Naive thymus-derived CD4-positive, alpha-beta T cell (primary cell): ENCODE results near the gene STAT6. TPM values are rescaled to one million over a fixed set of nuclear protein-coding genes. Genes with fewer than 3 reads are reported as not detected.

ENCODE experiments used
- ATAC-seq: fragments of 150-1000 bp; cut with Tn5 transposase; 2 replicates; pipeline ENCODE4 v1.10.0; 2021; ENCODE audit warnings: mild to moderate bottlenecking, moderate library complexity
- CTCF ChIA-PET: fragments of 350-600 bp; sonication (Branson Sonifier 250); formaldehyde crosslinking; loops from one replicate; lab custom pipeline; 2021; ENCODE audit warnings: antibody characterized with exemption; lab: Charles Lee
- POLR2A ChIA-PET: fragments of 350-600 bp; sonication (Branson Sonifier 250); formaldehyde crosslinking; loops from one replicate; lab custom pipeline; 2021; ENCODE audit warnings: antibody characterized with exemption, inconsistent platforms; lab: Charles Lee
- DNase-seq, 9 donors: peaks; one replicate each; pipeline versions ENCODE4 v3.0.0 to v3.0.0-alpha.2; 2020 to 2022; ENCODE audit warnings: mixed read lengths in 1 of 9
- H3K27ac ChIP-seq: one replicate; pipeline ENCODE4 v1.7.0; 2013; ENCODE audit warnings: mild to moderate bottlenecking, low read depth, low read length, moderate library complexity
- H3K27me3 ChIP-seq, 2 donors: one replicate each; pipeline ENCODE4 v1.7.0; 2013; ENCODE audit warnings: low read length in 2 of 2, mild to moderate bottlenecking in 2 of 2, moderate library complexity in 2 of 2; ENCODE audit not compliant: control insufficient read depth in 2 of 2, insufficient read depth in 2 of 2
- H3K36me3 ChIP-seq, 3 experiments: 1 replicate in 2 of 3; 2 replicates in 1 of 3; pipeline ENCODE4 v1.7.0; 2013; ENCODE audit warnings: low read length in 3 of 3, mild to moderate bottlenecking in 3 of 3, moderate library complexity in 1 of 3; ENCODE audit not compliant: insufficient read depth in 3 of 3, control insufficient read depth in 2 of 3
- H3K4me1 ChIP-seq, 2 donors: one replicate each; pipeline ENCODE4 v1.7.0; 2013; ENCODE audit warnings: low read length in 2 of 2, mild to moderate bottlenecking in 2 of 2, moderate library complexity in 1 of 2; ENCODE audit not compliant: control insufficient read depth in 2 of 2, insufficient read depth in 2 of 2
- H3K4me3 ChIP-seq: 2 replicates; pipeline ENCODE4 v1.7.0; 2013; ENCODE audit warnings: mild to moderate bottlenecking, low read length
- H3K9me3 ChIP-seq, 3 experiments: 1 replicate in 2 of 3; 2 replicates in 1 of 3; pipeline ENCODE4 v1.7.0; 2013; ENCODE audit warnings: low read length in 3 of 3; ENCODE audit not compliant: control insufficient read depth in 2 of 3
- H3K27ac Mint-ChIP-seq, 9 donors: one replicate each; pipeline ENCODE4 v1.8.0; 2020 to 2022; ENCODE audit warnings: mixed read lengths in 9 of 9, mild to moderate bottlenecking in 8 of 9, moderate library complexity in 5 of 9, inconsistent platforms in 2 of 9
- H3K27me3 Mint-ChIP-seq, 5 donors: one replicate each; pipeline ENCODE4 v1.8.0; 2021 to 2022; ENCODE audit warnings: mixed read lengths in 5 of 5, mild to moderate bottlenecking in 1 of 5
- H3K36me3 Mint-ChIP-seq, 5 donors: one replicate each; pipeline ENCODE4 v1.8.0; 2020 to 2022; ENCODE audit warnings: mixed read lengths in 5 of 5, mild to moderate bottlenecking in 3 of 5, inconsistent platforms in 1 of 5
- H3K4me1 Mint-ChIP-seq, 7 donors: one replicate each; pipeline ENCODE4 v1.8.0; 2020 to 2022; ENCODE audit warnings: mixed read lengths in 7 of 7, mild to moderate bottlenecking in 3 of 7, inconsistent platforms in 1 of 7
- H3K4me3 Mint-ChIP-seq, 10 donors: one replicate each; pipeline ENCODE4 v1.8.0; 2020 to 2022; ENCODE audit warnings: mild to moderate bottlenecking in 10 of 10, mixed read lengths in 10 of 10, moderate library complexity in 6 of 10, inconsistent platforms in 2 of 10
- H3K9me3 Mint-ChIP-seq, 11 donors: one replicate each; pipeline ENCODE4 v1.8.0; 2020 to 2022; ENCODE audit warnings: mixed read lengths in 11 of 11, mild to moderate bottlenecking in 4 of 11, inconsistent platforms in 1 of 11, moderate library complexity in 1 of 11
- intact Hi-C, 2 donors: fragments of 100-400 bp; cut with micrococcal nuclease; formaldehyde crosslinking; loops; one replicate each; pipeline ENCODE4 v1.15.1; 2023
- polyA plus RNA-seq, 2 donors: library from polyadenylated mRNA; unstranded; fragments of 300-500 nt; fragmentation: Illumina TruSeq; gene quantifications; one replicate each; pipeline ENCODE4 v1.2.3, GENCODE V29; 2021
- total RNA-seq, 6 experiments: library from RNA in 5 of 6; stranded (reverse) in 5 of 6; gene quantifications; 1 replicate in 5 of 6; 2 replicates in 1 of 6; pipeline ENCODE4 v1.2.3 and lab custom pipeline; 2021 to 2026

The STAT6 gene
- total and polyA plus RNA-seq, 7 experiments from 2014 or later, result 99.3 to 403 (median 231) TPM

DNA sequence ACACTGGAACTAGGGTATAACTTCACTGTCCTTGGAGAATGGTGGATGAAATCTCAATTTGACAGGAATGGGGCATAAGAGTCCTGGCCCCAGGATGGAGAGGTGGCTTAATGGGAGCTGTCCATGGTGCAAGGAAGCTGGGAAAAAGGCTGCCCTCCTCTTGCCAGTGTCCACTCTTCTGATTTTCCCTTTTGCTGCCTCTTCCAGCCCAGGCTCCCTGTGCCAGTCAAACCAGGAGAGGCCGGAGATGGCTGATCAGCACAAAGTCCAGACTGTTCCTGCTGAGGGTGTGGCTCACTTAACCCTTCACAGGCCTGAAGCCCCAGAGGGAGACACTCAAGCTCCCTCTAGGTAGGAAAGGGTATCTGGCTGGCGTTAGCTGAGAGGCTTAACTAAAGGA lies 61.3 kb downstream of the STAT6 start, which contains the start of gene MYO1A:
TSS of gene MYO1A (minus strand) at position 240 of the 400 bp plus-strand sequence. CDS start 1,806 bp downstream, outside the sequence.
- ChIA-PET CTCF (interaction anchor here (0.7 to 1.7 kb wide), 3 partner anchors 9 to 19 kb away, joined by 3 to 6 read pairs (median 3); no protein-coding TSS in a partner anchor), POLR2A (interaction anchor here (1.9 kb wide), 1 partner anchor 19 kb away, joined by 10 read pairs; no protein-coding TSS in a partner anchor)
- no peak for DNase-seq
- H3K4me3 Mint-ChIP-seq, result no peak within 1 kb of the TSS
- H3K27me3 Mint-ChIP-seq, result peaks cover 0 to 6% (median 0%) of the 10 kb centered on the region in 5 donors
- H3K4me1 Mint-ChIP-seq, result peaks cover 25 to 41% (median 34%) of the 10 kb centered on the region in 7 donors
- H3K27ac Mint-ChIP-seq, result peak within 1 kb of the TSS in 2 of 9 donors; percentile 10 to 46
- H3K27me3 ChIP-seq, result no peaks in the 10 kb centered on the region
- H3K4me3 ChIP-seq, result no peak within 1 kb of the TSS
- ATAC-seq, result no peak
- H3K9me3 ChIP-seq, result no peaks in the 10 kb centered on the region
- intact Hi-C loops, result no loop called here
- H3K36me3 ChIP-seq, result no peaks in the 10 kb centered on the region
- peaks cover 0 to 4% (median 0%) of the 10 kb centered on the region in 11 donors for H3K9me3 Mint-ChIP-seq
- H3K27ac ChIP-seq, result no peak within 1 kb of the TSS
- H3K36me3 Mint-ChIP-seq, result peaks cover 0 to 19% (median 0%) of the 10 kb centered on the region in 5 donors
- peaks cover 19 to 20% of the 10 kb centered on the region in 2 donors for H3K4me1 ChIP-seq

DNA sequence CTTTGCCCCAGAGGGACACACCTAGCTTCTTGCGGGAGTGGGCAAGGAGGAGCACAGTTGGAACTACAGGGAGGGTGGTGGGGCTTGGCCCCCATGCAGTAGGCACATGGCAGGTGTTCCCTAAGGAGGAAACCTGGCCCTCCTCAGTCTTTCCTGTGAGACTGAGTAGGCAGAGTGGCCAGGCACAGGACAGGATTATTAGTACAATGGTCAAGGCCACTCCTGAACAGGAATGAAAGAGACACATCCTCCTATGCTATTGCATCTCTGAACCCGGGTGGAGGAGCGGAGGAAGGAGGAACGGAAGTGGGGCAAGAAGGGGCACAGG lies 62.1 kb downstream of the STAT6 start:
- peaks cover 19 to 20% of the 10 kb centered on the region in 2 donors for H3K4me1 ChIP-seq
- no peak for DNase-seq
- Mint-ChIP-seq H3K27me3 (peaks cover 0 to 6% (median 0%) of the 10 kb centered on the region in 5 donors), H3K9me3 (peaks cover 0 to 2% (median 0%) of the 10 kb centered on the region in 11 donors), H3K27ac (peak overlapping the region in 1 of 9 donors; percentile 10), H3K4me1 (peaks cover 25 to 39% (median 34%) of the 10 kb centered on the region in 7 donors), H3K36me3 (peaks cover 0 to 14% (median 0%) of the 10 kb centered on the region in 5 donors), H3K4me3 (no peak overlapping the region)
- ChIA-PET CTCF (interaction anchor here (1.9 to 2.6 kb wide), 2 partner anchors 12 to 41 kb away, joined by 6 to 19 read pairs; no protein-coding TSS in a partner anchor), POLR2A (interaction anchor here (0.6 to 2.3 kb wide), 3 partner anchors 18 to 293 kb away, joined by 3 to 10 read pairs (median 9); partner anchors contain the start of gene STAT6)
- H3K27me3 ChIP-seq, result no peaks in the 10 kb centered on the region
- H3K27ac ChIP-seq, result no peak overlapping the region
- no peak for ATAC-seq
- H3K4me3 ChIP-seq, result no peak overlapping the region
- intact Hi-C loops, result no loop called here
- H3K36me3 ChIP-seq, result no peaks in the 10 kb centered on the region
- no peaks in the 10 kb centered on the region for H3K9me3 ChIP-seq

DNA sequence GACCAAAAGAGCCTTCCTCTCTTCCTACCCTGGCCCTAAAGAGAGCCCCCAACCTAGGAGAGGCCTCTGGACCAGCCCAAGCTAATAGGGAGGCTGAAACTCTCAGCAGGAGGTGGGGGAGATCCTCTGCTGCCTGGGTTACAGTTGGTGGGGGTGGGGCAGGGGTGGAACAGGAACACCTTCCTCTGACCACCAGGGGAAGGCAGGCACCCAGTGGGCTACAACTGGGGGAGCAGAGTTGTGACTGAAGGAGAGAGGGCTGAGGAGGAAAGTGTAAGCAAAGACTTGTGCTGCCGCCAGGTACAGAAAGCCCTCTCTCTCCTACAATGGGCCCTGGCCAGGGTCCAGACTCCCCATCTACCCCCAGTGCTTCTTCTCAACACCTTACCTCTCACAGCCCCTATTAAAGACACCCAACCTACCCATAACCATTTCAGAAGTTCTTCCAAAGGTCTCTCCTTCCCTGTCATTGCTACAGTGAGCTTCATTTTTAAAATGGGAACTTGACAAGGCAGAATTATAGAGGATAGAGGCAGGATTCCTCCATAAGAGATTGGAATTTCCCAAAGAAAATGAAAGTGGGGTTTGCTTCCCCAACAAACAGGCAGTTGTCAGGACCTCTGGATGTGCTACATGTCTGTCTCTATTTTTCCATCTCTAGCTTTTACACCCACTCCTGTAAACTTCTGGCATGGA lies 62.6 kb downstream of the STAT6 start:
- H3K27ac Mint-ChIP-seq, result peak overlapping the region in 1 of 9 donors; percentile 75
- DNase-seq, result no peak
- no peaks in the 10 kb centered on the region for H3K36me3 ChIP-seq
- H3K9me3 Mint-ChIP-seq, result peaks cover 0 to 2% (median 0%) of the 10 kb centered on the region in 11 donors
- H3K27ac ChIP-seq, result no peak overlapping the region
- no peak overlapping the region for H3K4me3 ChIP-seq
- CTCF ChIA-PET, result interaction anchor here (0.8 to 2.6 kb wide), 4 partner anchors 13 to 40 kb away, joined by 3 to 19 read pairs (median 8); no protein-coding TSS in a partner anchor
- H3K4me1 Mint-ChIP-seq, result peaks cover 25 to 39% (median 34%) of the 10 kb centered on the region in 7 donors
- H3K4me3 Mint-ChIP-seq, result peak overlapping the region in 2 of 10 donors; percentile 0 to 15
- peaks cover 19 to 20% of the 10 kb centered on the region in 2 donors for H3K4me1 ChIP-seq
- no peaks in the 10 kb centered on the region for H3K9me3 ChIP-seq
- no peaks in the 10 kb centered on the region for H3K27me3 ChIP-seq
- POLR2A ChIA-PET, result interaction anchor here (0.6 to 2.4 kb wide), 8 partner anchors 8 to 294 kb away, joined by 3 to 10 read pairs (median 6); partner anchors contain the start of gene STAT6
- peaks cover 0 to 9% (median 0%) of the 10 kb centered on the region in 5 donors for H3K36me3 Mint-ChIP-seq
- intact Hi-C loops, result no loop called here
- no peak for ATAC-seq
- peaks cover 0 to 6% (median 0%) of the 10 kb centered on the region in 5 donors for H3K27me3 Mint-ChIP-seq

DNA sequence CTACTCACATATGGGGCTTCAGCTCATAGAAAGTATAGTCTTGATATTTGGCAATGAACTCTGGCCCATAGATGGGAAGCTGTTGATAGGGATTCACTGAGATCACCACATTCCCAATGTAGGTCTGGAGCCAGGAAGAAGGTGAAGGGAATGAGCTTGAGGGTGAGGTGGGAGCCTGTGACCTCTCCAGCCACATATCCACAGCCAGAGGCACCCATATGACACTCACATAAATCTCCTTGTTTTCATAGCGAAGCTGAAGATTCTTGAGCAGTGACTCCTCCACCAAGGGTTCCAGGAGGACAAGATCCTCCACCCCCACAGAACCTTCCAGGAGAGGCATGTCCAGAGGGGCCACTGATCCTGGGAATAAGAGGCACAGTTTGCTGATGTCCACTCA lies 63.2 kb downstream of the STAT6 start:
- POLR2A ChIA-PET, result interaction anchor here (0.7 to 2.4 kb wide), 8 partner anchors 9 to 64 kb away, joined by 3 to 10 read pairs (median 6); partner anchors contain the start of gene STAT6
- Histone ChIP-seq H3K9me3 (no peaks in the 10 kb centered on the region), H3K27me3 (no peaks in the 10 kb centered on the region), H3K27ac (no peak overlapping the region), H3K4me3 (no peak overlapping the region), H3K36me3 (no peaks in the 10 kb centered on the region), H3K4me1 (peaks cover 19 to 20% of the 10 kb centered on the region in 2 donors)
- no peak for ATAC-seq
- Mint-ChIP-seq H3K4me1 (peaks cover 25 to 39% (median 34%) of the 10 kb centered on the region in 7 donors), H3K27ac (peak overlapping the region in 7 of 9 donors; percentile 75 to 93 (median 79)), H3K4me3 (peak overlapping the region in 7 of 10 donors; percentile 45 to 79 (median 59)), H3K9me3 (peaks cover 0 to 2% (median 0%) of the 10 kb centered on the region in 11 donors), H3K27me3 (peaks cover 0 to 6% (median 0%) of the 10 kb centered on the region in 5 donors), H3K36me3 (peaks cover 0 to 3% (median 0%) of the 10 kb centered on the region in 5 donors)
- CTCF ChIA-PET, result interaction anchor here (0.8 to 2.6 kb wide), 5 partner anchors 14 to 42 kb away, joined by 3 to 19 read pairs (median 6); partner anchors contain the start of gene ZBTB39
- no peak for DNase-seq
- intact Hi-C loops, result loop anchor here (2.0 kb wide), 3 partner anchors 13 to 17 kb away; no protein-coding TSS in a partner anchor

DNA sequence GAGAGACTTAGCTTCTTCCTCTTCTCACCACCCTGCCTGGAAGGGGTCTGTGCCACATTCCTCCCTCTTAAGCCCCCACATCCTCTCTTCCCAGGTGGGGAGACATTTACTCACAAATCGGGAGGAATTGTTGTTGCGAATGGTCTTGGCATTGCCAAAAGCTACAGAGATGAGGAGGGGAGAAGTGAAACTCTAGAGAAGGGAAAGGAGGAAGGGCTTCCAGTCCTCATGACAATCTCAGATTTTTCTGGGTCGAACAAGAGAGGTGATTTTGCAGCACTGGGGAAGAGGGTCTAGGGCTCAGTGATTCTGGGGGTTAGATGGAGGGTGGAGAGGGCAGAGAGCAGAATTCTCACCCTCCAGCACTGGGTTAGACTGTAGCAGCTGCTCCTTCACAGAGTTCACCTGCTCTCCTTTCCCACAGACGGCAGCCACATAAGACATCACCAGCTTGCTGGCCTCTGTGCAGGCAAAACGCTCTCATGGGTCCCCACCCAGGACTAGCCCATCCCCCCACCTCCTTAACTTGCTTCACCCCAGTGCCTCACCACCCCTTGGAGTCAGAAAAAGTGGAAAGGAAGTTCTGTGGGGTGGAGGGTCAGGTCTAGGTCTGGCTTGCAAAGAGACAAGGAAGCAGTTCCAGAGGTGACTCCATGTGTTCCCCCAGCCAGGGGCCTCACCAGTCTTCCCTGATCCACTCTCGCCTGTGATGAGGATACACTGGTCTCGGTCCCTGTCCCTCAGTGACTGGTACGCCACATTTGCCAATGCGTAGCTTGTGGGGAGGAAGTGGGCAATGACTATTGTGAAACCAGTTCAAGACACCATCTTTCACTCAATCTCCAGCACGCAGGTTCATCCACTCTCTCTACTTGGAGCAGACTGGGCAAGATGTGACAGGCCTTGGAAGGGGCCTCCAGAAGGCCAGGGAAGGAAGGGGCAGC lies 63.9 kb downstream of the STAT6 start:
- Histone ChIP-seq H3K27me3 (no peaks in the 10 kb centered on the region), H3K36me3 (no peaks in the 10 kb centered on the region), H3K9me3 (no peaks in the 10 kb centered on the region), H3K4me1 (peaks cover 19 to 20% of the 10 kb centered on the region in 2 donors), H3K4me3 (peak overlapping the region; percentile 11), H3K27ac (no peak overlapping the region)
- POLR2A ChIA-PET, result interaction anchor here (0.7 to 2.4 kb wide), 9 partner anchors 9 to 65 kb away, joined by 3 to 10 read pairs (median 4); partner anchors contain the start of gene STAT6
- Mint-ChIP-seq H3K36me3 (no peaks in the 10 kb centered on the region), H3K27ac (peak overlapping the region; percentile 71 to 93 (median 79)), H3K4me1 (peaks cover 25 to 39% (median 34%) of the 10 kb centered on the region in 7 donors), H3K4me3 (peak overlapping the region; percentile 45 to 79 (median 59)), H3K27me3 (peaks cover 0 to 6% (median 0%) of the 10 kb centered on the region in 5 donors), H3K9me3 (peaks cover 0 to 2% (median 0%) of the 10 kb centered on the region in 11 donors)
- intact Hi-C loops, result loop anchor here (2.0 kb wide), 3 partner anchors 14 to 16 kb away; no protein-coding TSS in a partner anchor
- ATAC-seq (peak; percentile 75), DNase-seq (peak in 5 of 9 donors; percentile 21 to 54 (median 37))
- CTCF ChIA-PET, result interaction anchor here (0.8 to 2.6 kb wide), 7 partner anchors 14 to 41 kb away, joined by 3 to 19 read pairs (median 6); partner anchors contain the start of gene ZBTB39
